ENCODE data around the gene ZNF438.

- TF ChIP-seq CTCF (IDR thresholded peaks at IDR 0.05; ENCODE audit: insufficient read depth, low read length) (no peak), REST (IDR thresholded peaks at IDR 0.05; ENCODE audit: insufficient replicate concordance, low read depth) (no peak)
Observed at GRCh38 chr10:30861976-30862375, 169.7 kb downstream of the ZNF438 start.
